OCI-LY1 (cell line): ENCODE measurements around the gene BCORL1.

Experiments used
- CTCF ChIP-seq: fragments of 200-600 bp; sonication (generic), shearing (Covaris generic); IDR thresholded peaks from 2 replicates; pipeline ENCODE4 v1.5.1; 2017; ENCODE audit warnings: mild to moderate bottlenecking, antibody characterized with exemption, low read length, moderate library complexity, mixed read lengths
- EZH2 ChIP-seq: fragments of 200-600 bp; sonication (generic), shearing (Covaris generic); IDR thresholded peaks from 2 replicates; pipeline ENCODE4 v1.8.0; 2017; ENCODE audit warnings: borderline replicate concordance, mixed run types, mild to moderate bottlenecking, antibody characterized with exemption, low read length, moderate library complexity, mixed read lengths

- TF ChIP-seq CTCF (no peak), EZH2 (no peak)
Observed at GRCh38 chrX:130090364-130090763, 107.9 kb downstream of the BCORL1 start.
